ENCODE results near the gene BCKDK.

DNA sequence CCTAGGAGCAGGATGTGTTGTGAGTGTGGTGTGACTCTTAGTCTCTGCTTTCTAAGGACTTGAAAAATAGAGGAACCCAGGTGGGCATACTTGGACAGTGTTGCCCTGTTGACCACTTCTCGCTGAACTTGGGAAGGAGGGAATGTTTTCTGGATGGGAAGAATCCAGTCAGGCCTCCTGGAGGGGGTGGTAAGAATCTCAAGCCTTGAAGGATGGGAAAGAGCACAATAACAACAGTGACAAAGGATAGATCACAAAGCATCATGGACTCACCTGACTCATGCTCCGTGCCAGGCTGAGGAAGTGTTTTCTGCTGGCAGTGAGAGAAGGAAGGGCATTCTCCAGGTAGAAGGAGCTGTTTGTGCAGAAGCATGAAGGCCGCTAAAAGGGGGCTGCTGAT, 17.7 kb downstream of the BCKDK start:
- TF ChIP-seq, protein P1, sequence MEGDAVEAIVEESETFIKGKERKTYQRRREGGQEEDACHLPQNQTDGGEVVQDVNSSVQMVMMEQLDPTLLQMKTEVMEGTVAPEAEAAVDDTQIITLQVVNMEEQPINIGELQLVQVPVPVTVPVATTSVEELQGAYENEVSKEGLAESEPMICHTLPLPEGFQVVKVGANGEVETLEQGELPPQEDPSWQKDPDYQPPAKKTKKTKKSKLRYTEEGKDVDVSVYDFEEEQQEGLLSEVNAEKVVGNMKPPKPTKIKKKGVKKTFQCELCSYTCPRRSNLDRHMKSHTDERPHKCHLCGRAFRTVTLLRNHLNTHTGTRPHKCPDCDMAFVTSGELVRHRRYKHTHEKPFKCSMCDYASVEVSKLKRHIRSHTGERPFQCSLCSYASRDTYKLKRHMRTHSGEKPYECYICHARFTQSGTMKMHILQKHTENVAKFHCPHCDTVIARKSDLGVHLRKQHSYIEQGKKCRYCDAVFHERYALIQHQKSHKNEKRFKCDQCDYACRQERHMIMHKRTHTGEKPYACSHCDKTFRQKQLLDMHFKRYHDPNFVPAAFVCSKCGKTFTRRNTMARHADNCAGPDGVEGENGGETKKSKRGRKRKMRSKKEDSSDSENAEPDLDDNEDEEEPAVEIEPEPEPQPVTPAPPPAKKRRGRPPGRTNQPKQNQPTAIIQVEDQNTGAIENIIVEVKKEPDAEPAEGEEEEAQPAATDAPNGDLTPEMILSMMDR (IDR thresholded peaks at IDR 0.05; ENCODE audit: insufficient read depth, low read depth, low read length), result no peak
- no peak for TF ChIP-seq EZH2 (IDR thresholded peaks at IDR 0.05; ENCODE audit: insufficient read depth, low read length)

All from astrocyte (in vitro differentiated cells and primary cell).